Calu3 (cell line): ENCODE results near the gene AURKB. TPM values are rescaled to one million over a fixed set of nuclear protein-coding genes. Genes with fewer than 3 reads are reported as not detected.

ENCODE experiments used
- BruUV-seq: library from RNA; stranded (reverse); fragments of 400-500 nt; replicated peaks from 2 replicates; lab custom pipeline; 2021; lab: Mats Ljungman, UMichigan
- CTCF ChIA-PET: fragments of 300-600 bp; sonication (Branson Sonifier 250); formaldehyde crosslinking; loops from one replicate; lab custom pipeline; 2022; ENCODE audit warnings: antibody characterized with exemption; lab: Charles Lee
- DNase-seq: peaks from one replicate; pipeline ENCODE4 v3.0.0; 2022
- H3K27ac Mint-ChIP-seq: one replicate; pipeline ENCODE4 v1.8.0; 2022; ENCODE audit warnings: mixed read lengths; ENCODE audit not compliant: unreplicated experiment
- H3K27me3 Mint-ChIP-seq: one replicate; pipeline ENCODE4 v1.8.0; 2022; ENCODE audit warnings: mixed read lengths; ENCODE audit not compliant: unreplicated experiment
- H3K36me3 Mint-ChIP-seq: one replicate; pipeline ENCODE4 v1.8.0; 2022; ENCODE audit warnings: mild to moderate bottlenecking, moderate library complexity, mixed read lengths; ENCODE audit not compliant: insufficient read depth, unreplicated experiment
- H3K4me1 Mint-ChIP-seq: one replicate; pipeline ENCODE4 v1.8.0; 2022; ENCODE audit warnings: mild to moderate bottlenecking, low read depth, mixed read lengths; ENCODE audit not compliant: unreplicated experiment
- H3K4me3 Mint-ChIP-seq: one replicate; pipeline ENCODE4 v1.8.0; 2022; ENCODE audit warnings: mild to moderate bottlenecking, low read depth, moderate library complexity, mixed read lengths; ENCODE audit not compliant: unreplicated experiment
- H3K9me3 Mint-ChIP-seq: one replicate; pipeline ENCODE4 v1.8.0; 2022; ENCODE audit warnings: low read depth, mixed read lengths; ENCODE audit not compliant: unreplicated experiment
- intact Hi-C: fragments of 100-400 bp; cut with micrococcal nuclease; formaldehyde crosslinking; loops from one replicate; pipeline ENCODE4 v1.10.0; 2022; ENCODE audit not compliant: unreplicated experiment
- total RNA-seq: library from RNA; stranded (reverse); gene quantifications from 2 replicates; pipeline ENCODE4 v1.2.3, GENCODE V29; 2022
- TF ChIP-seq, protein P1 (sequence below): fragments of 200-600 bp; IDR thresholded peaks from one replicate; pipeline ENCODE4 v1.8.0; 2022; ENCODE audit warnings: antibody characterized with exemption; ENCODE audit not compliant: unreplicated experiment

AURKB gene
- total RNA-seq, 1 experiment from 2014 or later: 78.9 TPM

DNA sequence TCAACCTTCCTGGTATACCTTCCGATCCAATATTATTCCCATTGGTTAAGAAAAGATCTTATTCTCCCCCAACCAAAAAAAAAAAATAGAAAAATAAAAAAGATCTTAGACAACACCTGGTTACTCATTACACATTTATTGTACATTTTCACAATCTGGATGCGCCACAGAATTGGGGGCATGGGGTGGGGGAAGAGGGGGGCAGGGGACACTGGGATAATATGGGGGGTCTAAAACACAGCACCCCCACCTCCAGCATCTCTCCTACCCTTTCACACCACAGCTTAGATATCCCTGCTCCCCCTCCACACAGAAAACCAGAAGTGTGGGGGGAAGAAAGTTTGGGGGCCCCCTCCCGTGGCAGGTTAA, 51.4 kb downstream of the AURKB start:
- Mint-ChIP-seq H3K4me1 (no peaks in the 10 kb centered on the region), H3K27ac (no peak overlapping the region), H3K27me3 (no peaks in the 10 kb centered on the region), H3K4me3 (no peak overlapping the region), H3K9me3 (no peaks in the 10 kb centered on the region), H3K36me3 (peaks cover 40% of the 10 kb centered on the region)
- intact Hi-C loops: loop anchor here (5.0 kb wide), 1 partner anchor 37 kb away; the partner anchor contains the start of gene HES7
- TF ChIP-seq, protein P1, sequence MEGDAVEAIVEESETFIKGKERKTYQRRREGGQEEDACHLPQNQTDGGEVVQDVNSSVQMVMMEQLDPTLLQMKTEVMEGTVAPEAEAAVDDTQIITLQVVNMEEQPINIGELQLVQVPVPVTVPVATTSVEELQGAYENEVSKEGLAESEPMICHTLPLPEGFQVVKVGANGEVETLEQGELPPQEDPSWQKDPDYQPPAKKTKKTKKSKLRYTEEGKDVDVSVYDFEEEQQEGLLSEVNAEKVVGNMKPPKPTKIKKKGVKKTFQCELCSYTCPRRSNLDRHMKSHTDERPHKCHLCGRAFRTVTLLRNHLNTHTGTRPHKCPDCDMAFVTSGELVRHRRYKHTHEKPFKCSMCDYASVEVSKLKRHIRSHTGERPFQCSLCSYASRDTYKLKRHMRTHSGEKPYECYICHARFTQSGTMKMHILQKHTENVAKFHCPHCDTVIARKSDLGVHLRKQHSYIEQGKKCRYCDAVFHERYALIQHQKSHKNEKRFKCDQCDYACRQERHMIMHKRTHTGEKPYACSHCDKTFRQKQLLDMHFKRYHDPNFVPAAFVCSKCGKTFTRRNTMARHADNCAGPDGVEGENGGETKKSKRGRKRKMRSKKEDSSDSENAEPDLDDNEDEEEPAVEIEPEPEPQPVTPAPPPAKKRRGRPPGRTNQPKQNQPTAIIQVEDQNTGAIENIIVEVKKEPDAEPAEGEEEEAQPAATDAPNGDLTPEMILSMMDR: no peak
- CTCF ChIA-PET: no interaction called here
- no TSS peak for BruUV-seq
- DNase-seq: no peak

- no peak overlapping the region for H3K27ac Mint-ChIP-seq
- H3K27me3 Mint-ChIP-seq: no peaks in the 10 kb centered on the region
- CTCF ChIA-PET: interaction anchor here (1.1 kb wide), 1 partner anchor 32 kb away, joined by 6 read pairs; the partner anchor contains the start of gene BORCS6
- DNase-seq: peak; percentile 90
- no peaks in the 10 kb centered on the region for H3K9me3 Mint-ChIP-seq
- H3K36me3 Mint-ChIP-seq: peaks cover 37% of the 10 kb centered on the region
- no peak overlapping the region for H3K4me3 Mint-ChIP-seq
- H3K4me1 Mint-ChIP-seq: no peaks in the 10 kb centered on the region
- intact Hi-C loops: loop anchor here (1.0 to 5.0 kb wide), 2 partner anchors 20 to 36 kb away; partner anchors contain the start of gene HES7
- BruUV-seq: no TSS peak
- TF ChIP-seq, protein P1: peak; percentile 74
Measured at GRCh38 chr17:8158267-8159031, 51.9 kb downstream of the AURKB start.

GRCh38 chr17:8156246-8156992, 54.0 kb downstream of the AURKB start:
- DNase-seq: peak; percentile 98
- Mint-ChIP-seq H3K27me3 (no peaks in the 10 kb centered on the region), H3K36me3 (peaks cover 20% of the 10 kb centered on the region), H3K9me3 (no peaks in the 10 kb centered on the region), H3K4me1 (no peaks in the 10 kb centered on the region), H3K4me3 (no peak overlapping the region), H3K27ac (no peak overlapping the region)
- BruUV-seq: no TSS peak
- intact Hi-C loops: loop anchor here (5.0 kb wide), 1 partner anchor 34 kb away; the partner anchor contains the start of gene HES7
- TF ChIP-seq, protein P1: no peak
- CTCF ChIA-PET: interaction anchor here (0.7 to 1.5 kb wide), 6 partner anchors 18 to 96 kb away, joined by 3 to 8 read pairs (median 4); partner anchors contain the start of gene HES7

DNA sequence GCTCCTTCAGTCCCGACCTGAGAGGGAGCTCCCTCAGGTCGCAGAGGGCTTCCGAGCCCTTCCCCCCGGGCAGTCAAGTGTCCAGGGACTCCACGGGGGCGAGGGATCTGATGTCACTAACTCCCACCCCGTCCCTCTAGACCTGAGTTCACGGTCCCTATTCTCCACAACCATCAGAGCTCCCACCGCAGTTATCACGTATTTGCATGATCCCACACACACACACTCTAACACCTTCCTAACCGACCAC, 54.5 kb downstream of the AURKB start:
- TF ChIP-seq, protein P1: no peak
- Mint-ChIP-seq H3K4me1 (no peaks in the 10 kb centered on the region), H3K4me3 (no peak overlapping the region), H3K36me3 (peaks cover 15% of the 10 kb centered on the region), H3K27ac (no peak overlapping the region), H3K27me3 (no peaks in the 10 kb centered on the region), H3K9me3 (no peaks in the 10 kb centered on the region)
- no TSS peak for BruUV-seq
- no peak for DNase-seq
- intact Hi-C loops: loop anchor here (5.0 kb wide), 1 partner anchor 34 kb away; the partner anchor contains the start of gene HES7
- CTCF ChIA-PET: interaction anchor here (0.7 to 1.5 kb wide), 2 partner anchors 32 to 96 kb away, joined by 3 to 5 read pairs; partner anchors contain the start of gene HES7
